B cell (primary cell): Measurements from ENCODE around the gene JAG1.

Experiments
- CTCF ChIP-seq: fragments of 200-600 bp; IDR thresholded peaks from one replicate; pipeline ENCODE4 v1.8.0; 2022; ENCODE audit warnings: antibody characterized with exemption, mild to moderate bottlenecking
- EZH2 ChIP-seq: IDR thresholded peaks from 2 replicates; pipeline ENCODE4 v1.6.1; 2012; ENCODE audit warnings: borderline replicate concordance, low read depth, mild to moderate bottlenecking, moderate library complexity, low read length; ENCODE audit not compliant: insufficient read depth, poor library complexity, severe bottlenecking

GRCh38 chr20:10666221-10667076 is 7.3 kb downstream of the JAG1 start:
- TF ChIP-seq CTCF: no peak
- no peak for TF ChIP-seq EZH2
